Keratinocyte (primary cell): ENCODE data around the gene ABHD2.

Experiments used
- EZH2 ChIP-seq: IDR thresholded peaks from one replicate; pipeline ENCODE4 v1.6.1; 2012; ENCODE audit warnings: inconsistent platforms, mild to moderate bottlenecking, low read length, moderate library complexity
- TF ChIP-seq, protein P1 (sequence below), 3 experiments: IDR thresholded peaks in 1 of 3; conservative IDR thresholded peaks in 1 of 3; optimal IDR thresholded peaks in 1 of 3; 2 replicates in 2 of 3; 3 replicates in 1 of 3; pipeline versions ENCODE3 to v1.5.1; 2011; ENCODE audit warnings: low read length in 3 of 3, mild to moderate bottlenecking in 3 of 3, moderate library complexity in 2 of 3, control low read depth in 1 of 3, inconsistent platforms in 1 of 3; ENCODE audit not compliant: insufficient read depth in 2 of 3; ENCODE audit errors: extremely low read depth in 1 of 3

- TF ChIP-seq, protein P1, sequence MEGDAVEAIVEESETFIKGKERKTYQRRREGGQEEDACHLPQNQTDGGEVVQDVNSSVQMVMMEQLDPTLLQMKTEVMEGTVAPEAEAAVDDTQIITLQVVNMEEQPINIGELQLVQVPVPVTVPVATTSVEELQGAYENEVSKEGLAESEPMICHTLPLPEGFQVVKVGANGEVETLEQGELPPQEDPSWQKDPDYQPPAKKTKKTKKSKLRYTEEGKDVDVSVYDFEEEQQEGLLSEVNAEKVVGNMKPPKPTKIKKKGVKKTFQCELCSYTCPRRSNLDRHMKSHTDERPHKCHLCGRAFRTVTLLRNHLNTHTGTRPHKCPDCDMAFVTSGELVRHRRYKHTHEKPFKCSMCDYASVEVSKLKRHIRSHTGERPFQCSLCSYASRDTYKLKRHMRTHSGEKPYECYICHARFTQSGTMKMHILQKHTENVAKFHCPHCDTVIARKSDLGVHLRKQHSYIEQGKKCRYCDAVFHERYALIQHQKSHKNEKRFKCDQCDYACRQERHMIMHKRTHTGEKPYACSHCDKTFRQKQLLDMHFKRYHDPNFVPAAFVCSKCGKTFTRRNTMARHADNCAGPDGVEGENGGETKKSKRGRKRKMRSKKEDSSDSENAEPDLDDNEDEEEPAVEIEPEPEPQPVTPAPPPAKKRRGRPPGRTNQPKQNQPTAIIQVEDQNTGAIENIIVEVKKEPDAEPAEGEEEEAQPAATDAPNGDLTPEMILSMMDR (optimal IDR thresholded peaks at IDR 0.05 in 1 of 3, IDR thresholded peaks at IDR 0.05 in 1 of 3, conservative IDR thresholded peaks at IDR 0.05 in 1 of 3; ENCODE audit: extremely low read depth in 1 of 3, insufficient read depth in 2 of 3, low read length in 3 of 3) = no peak
- no peak for TF ChIP-seq EZH2
Measured at GRCh38 chr15:89179966-89180875, 92.0 kb downstream of the ABHD2 start.
